GM21723 (cell line): ENCODE results near the gene HDAC4.

Experiments used
- ATAC-seq: cut with Tn5 transposase; IDR thresholded peaks from one replicate; pipeline ENCODE4 v1.9.1; 2021; ENCODE audit warnings: mild to moderate bottlenecking, moderate library complexity; ENCODE audit not compliant: unreplicated experiment

The HDAC4 gene

GRCh38 chr2:239133945-239134570 lies 266.8 kb downstream of the HDAC4 start:
- no peak for ATAC-seq

- ATAC-seq = no peak
Observed at GRCh38 chr2:239132786-239133185, 268.0 kb downstream of the HDAC4 start.

- no peak for ATAC-seq
Observed at GRCh38 chr2:239132156-239132709, 268.6 kb downstream of the HDAC4 start.

GRCh38 chr2:239131521-239131920 lies 269.3 kb downstream of the HDAC4 start:
- ATAC-seq = no peak

- no peak for ATAC-seq
Observed at GRCh38 chr2:239130786-239131325, 270.0 kb downstream of the HDAC4 start.

- no peak for ATAC-seq
Observed at GRCh38 chr2:239130041-239130440, 270.8 kb downstream of the HDAC4 start.

GRCh38 chr2:239129147-239129920 lies 271.5 kb downstream of the HDAC4 start:
- ATAC-seq = no peak

- no peak for ATAC-seq
Observed at GRCh38 chr2:239128706-239129105, 272.1 kb downstream of the HDAC4 start.

GRCh38 chr2:239127513-239127912 lies 273.3 kb downstream of the HDAC4 start:
- ATAC-seq = no peak

- ATAC-seq = no peak
Observed at GRCh38 chr2:239125726-239126675, 274.8 kb downstream of the HDAC4 start.

GRCh38 chr2:239124152-239124899 lies 276.5 kb downstream of the HDAC4 start:
- ATAC-seq = no peak

- ATAC-seq = no peak
Observed at GRCh38 chr2:239122421-239123110, 278.3 kb downstream of the HDAC4 start.

GRCh38 chr2:239121600-239122012 lies 279.2 kb downstream of the HDAC4 start:
- ATAC-seq = no peak

- no peak for ATAC-seq
Observed at GRCh38 chr2:239120664-239121063, 280.2 kb downstream of the HDAC4 start.

GRCh38 chr2:239119346-239120126 lies 281.3 kb downstream of the HDAC4 start:
- no peak for ATAC-seq

- ATAC-seq = no peak
Observed at GRCh38 chr2:239118675-239119211, 282.1 kb downstream of the HDAC4 start.

- ATAC-seq = no peak
Observed at GRCh38 chr2:239118264-239118663, 282.6 kb downstream of the HDAC4 start.

- ATAC-seq = no peak
Observed at GRCh38 chr2:239117831-239118230, 283.0 kb downstream of the HDAC4 start.
